HG02870 (cell line): ENCODE data around the gene PDLIM4.

Source experiments
- ATAC-seq: cut with Tn5 transposase; IDR thresholded peaks from one replicate; pipeline ENCODE4 v1.9.1; 2021; ENCODE audit warnings: mild to moderate bottlenecking, moderate library complexity; ENCODE audit not compliant: unreplicated experiment

Gene PDLIM4

GRCh38 chr5:132266031-132266835, 8.7 kb downstream of the PDLIM4 start:
- no peak for ATAC-seq

- ATAC-seq = no peak
Measured at GRCh38 chr5:132266836-132267160, 9.3 kb downstream of the PDLIM4 start.

GRCh38 chr5:132267166-132267739, 9.8 kb downstream of the PDLIM4 start:
- ATAC-seq = no peak

- ATAC-seq = peak; percentile 9
Measured at GRCh38 chr5:132267931-132268768, 10.7 kb downstream of the PDLIM4 start.

GRCh38 chr5:132268769-132269551, 11.5 kb downstream of the PDLIM4 start:
- peak; percentile 77 for ATAC-seq

GRCh38 chr5:132269635-132270334, 12.3 kb downstream of the PDLIM4 start:
- ATAC-seq = no peak

GRCh38 chr5:132270335-132270665, 12.8 kb downstream of the PDLIM4 start:
- ATAC-seq = no peak

GRCh38 chr5:132270706-132271105, 13.2 kb downstream of the PDLIM4 start:
- ATAC-seq = no peak

- ATAC-seq = no peak
Measured at GRCh38 chr5:132271251-132272246, 14.1 kb downstream of the PDLIM4 start.

- no peak for ATAC-seq
Measured at GRCh38 chr5:132272311-132273210, 15.1 kb downstream of the PDLIM4 start.

- no peak for ATAC-seq
Measured at GRCh38 chr5:132273631-132274030, 16.1 kb downstream of the PDLIM4 start.

- no peak for ATAC-seq
Measured at GRCh38 chr5:132274050-132274792, 16.7 kb downstream of the PDLIM4 start.

- no peak for ATAC-seq
Measured at GRCh38 chr5:132275367-132276220, 18.1 kb downstream of the PDLIM4 start.

- ATAC-seq = no peak
Measured at GRCh38 chr5:132277256-132277655, 19.8 kb downstream of the PDLIM4 start.

GRCh38 chr5:132277971-132278853, 20.7 kb downstream of the PDLIM4 start:
- ATAC-seq = no peak

- no peak for ATAC-seq
Measured at GRCh38 chr5:132279801-132280200, 22.3 kb downstream of the PDLIM4 start.
